ENCODE measurements around the gene GADD45A. TPM values are rescaled to one million over a fixed set of nuclear protein-coding genes. Genes with fewer than 3 reads are reported as not detected.

Gene GADD45A
- total RNA-seq, 1 donor from 2014 or later = 66.0 TPM

GRCh38 chr1:67676946-67677345 is 8.1 kb upstream of the GADD45A start:
- H3K27ac Mint-ChIP-seq = no peak overlapping the region
- H3K27me3 Mint-ChIP-seq = no peaks in the 10 kb centered on the region
- TF ChIP-seq, protein P1, sequence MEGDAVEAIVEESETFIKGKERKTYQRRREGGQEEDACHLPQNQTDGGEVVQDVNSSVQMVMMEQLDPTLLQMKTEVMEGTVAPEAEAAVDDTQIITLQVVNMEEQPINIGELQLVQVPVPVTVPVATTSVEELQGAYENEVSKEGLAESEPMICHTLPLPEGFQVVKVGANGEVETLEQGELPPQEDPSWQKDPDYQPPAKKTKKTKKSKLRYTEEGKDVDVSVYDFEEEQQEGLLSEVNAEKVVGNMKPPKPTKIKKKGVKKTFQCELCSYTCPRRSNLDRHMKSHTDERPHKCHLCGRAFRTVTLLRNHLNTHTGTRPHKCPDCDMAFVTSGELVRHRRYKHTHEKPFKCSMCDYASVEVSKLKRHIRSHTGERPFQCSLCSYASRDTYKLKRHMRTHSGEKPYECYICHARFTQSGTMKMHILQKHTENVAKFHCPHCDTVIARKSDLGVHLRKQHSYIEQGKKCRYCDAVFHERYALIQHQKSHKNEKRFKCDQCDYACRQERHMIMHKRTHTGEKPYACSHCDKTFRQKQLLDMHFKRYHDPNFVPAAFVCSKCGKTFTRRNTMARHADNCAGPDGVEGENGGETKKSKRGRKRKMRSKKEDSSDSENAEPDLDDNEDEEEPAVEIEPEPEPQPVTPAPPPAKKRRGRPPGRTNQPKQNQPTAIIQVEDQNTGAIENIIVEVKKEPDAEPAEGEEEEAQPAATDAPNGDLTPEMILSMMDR (conservative IDR thresholded peaks at IDR 0.05) = no peak
- H3K9me3 Mint-ChIP-seq = no peaks in the 10 kb centered on the region
- H3K36me3 Mint-ChIP-seq = no peaks in the 10 kb centered on the region
- no peak for DNase-seq (ENCODE audit: extremely low spot score, unreplicated experiment)
- no peak overlapping the region for H3K4me3 Mint-ChIP-seq
- peaks cover 14% of the 10 kb centered on the region for H3K4me1 Mint-ChIP-seq (ENCODE audit: unreplicated experiment)

DNA sequence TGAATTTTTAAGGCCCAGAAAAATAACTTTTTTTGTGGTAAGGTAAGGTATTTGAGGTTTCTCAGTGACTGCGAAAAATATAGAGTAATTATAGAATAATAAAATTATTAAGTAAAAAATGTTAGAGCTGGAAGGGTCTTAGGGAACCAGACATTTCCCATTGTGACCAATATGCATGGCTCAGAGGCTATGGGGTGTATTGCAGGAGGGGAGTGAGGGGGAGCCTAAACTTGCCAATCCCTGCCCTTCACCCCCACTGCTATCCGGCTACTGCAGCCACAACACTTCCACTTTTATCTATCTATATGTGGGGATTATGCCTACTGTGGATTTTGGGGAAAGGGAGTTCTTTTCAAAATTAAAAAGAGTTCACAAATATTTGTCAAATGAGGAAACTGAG is 7.6 kb upstream of the GADD45A start:
- DNase-seq (ENCODE audit: extremely low spot score, unreplicated experiment) = no peak
- Mint-ChIP-seq H3K36me3 (no peaks in the 10 kb centered on the region), H3K9me3 (no peaks in the 10 kb centered on the region), H3K4me1 (ENCODE audit: unreplicated experiment) (peaks cover 14% of the 10 kb centered on the region), H3K27me3 (no peaks in the 10 kb centered on the region), H3K27ac (no peak overlapping the region), H3K4me3 (no peak overlapping the region)
- TF ChIP-seq, protein P1 (conservative IDR thresholded peaks at IDR 0.05) = no peak

DNA sequence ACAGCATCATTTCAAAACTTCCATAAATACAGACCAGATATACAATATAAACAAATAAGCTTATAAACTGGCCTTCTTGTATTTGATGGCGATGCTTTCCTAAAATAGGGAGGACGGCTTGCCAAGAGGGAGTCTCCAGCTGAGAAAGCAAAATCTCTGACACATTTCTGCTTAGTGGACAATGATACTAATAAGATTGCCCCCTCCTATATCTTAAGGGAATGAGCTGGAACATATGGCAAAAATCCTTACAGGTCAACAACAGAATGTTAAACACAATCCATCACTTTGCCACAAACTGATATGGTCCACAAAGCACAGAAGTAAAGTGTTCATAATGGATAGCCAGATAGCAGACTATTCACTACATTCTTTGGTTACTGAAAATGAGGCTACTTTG is 7.1 kb upstream of the GADD45A start:
- DNase-seq (ENCODE audit: extremely low spot score, unreplicated experiment) = no peak
- no peak overlapping the region for H3K27ac Mint-ChIP-seq
- no peaks in the 10 kb centered on the region for H3K36me3 Mint-ChIP-seq
- H3K9me3 Mint-ChIP-seq = no peaks in the 10 kb centered on the region
- H3K27me3 Mint-ChIP-seq = no peaks in the 10 kb centered on the region
- no peak overlapping the region for H3K4me3 Mint-ChIP-seq
- H3K4me1 Mint-ChIP-seq (ENCODE audit: unreplicated experiment) = peaks cover 14% of the 10 kb centered on the region
- TF ChIP-seq, protein P1 (conservative IDR thresholded peaks at IDR 0.05) = no peak

DNA sequence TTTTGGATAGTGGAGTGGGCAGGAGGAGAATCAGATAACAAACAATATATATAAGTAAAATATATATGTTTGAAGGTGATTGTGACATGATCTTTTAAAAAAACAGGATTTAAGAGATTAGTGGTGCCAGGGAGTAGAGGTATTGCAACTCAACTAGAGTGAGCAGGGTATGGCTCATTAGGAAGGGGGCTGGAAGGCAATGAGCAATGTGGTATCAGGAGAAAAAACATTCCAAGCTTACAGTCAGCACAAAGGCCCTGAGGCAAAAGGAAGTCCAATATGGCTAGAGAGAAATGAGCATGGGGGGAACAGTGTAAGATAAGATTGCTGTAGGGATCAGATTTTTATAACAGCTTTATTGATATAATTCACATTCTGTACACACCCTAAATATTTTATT is 5.3 kb upstream of the GADD45A start:
- H3K27me3 Mint-ChIP-seq = no peaks in the 10 kb centered on the region
- no peak for DNase-seq (ENCODE audit: extremely low spot score, unreplicated experiment)
- H3K36me3 Mint-ChIP-seq = no peaks in the 10 kb centered on the region
- peaks cover 17% of the 10 kb centered on the region for H3K4me1 Mint-ChIP-seq (ENCODE audit: unreplicated experiment)
- H3K27ac Mint-ChIP-seq = no peak overlapping the region
- no peak overlapping the region for H3K4me3 Mint-ChIP-seq
- no peaks in the 10 kb centered on the region for H3K9me3 Mint-ChIP-seq
- TF ChIP-seq, protein P1 (conservative IDR thresholded peaks at IDR 0.05) = no peak

- peaks cover 3% of the 10 kb centered on the region for H3K36me3 Mint-ChIP-seq
- no peak overlapping the region for H3K4me3 Mint-ChIP-seq
- H3K27me3 Mint-ChIP-seq = no peaks in the 10 kb centered on the region
- no peak overlapping the region for H3K27ac Mint-ChIP-seq
- TF ChIP-seq, protein P1 (conservative IDR thresholded peaks at IDR 0.05) = no peak
- H3K9me3 Mint-ChIP-seq = no peaks in the 10 kb centered on the region
- no peak for DNase-seq (ENCODE audit: extremely low spot score, unreplicated experiment)
- peaks cover 14% of the 10 kb centered on the region for H3K4me1 Mint-ChIP-seq (ENCODE audit: unreplicated experiment)
Observed at GRCh38 chr1:67680486-67680885, 4.5 kb upstream of the GADD45A start.

DNA sequence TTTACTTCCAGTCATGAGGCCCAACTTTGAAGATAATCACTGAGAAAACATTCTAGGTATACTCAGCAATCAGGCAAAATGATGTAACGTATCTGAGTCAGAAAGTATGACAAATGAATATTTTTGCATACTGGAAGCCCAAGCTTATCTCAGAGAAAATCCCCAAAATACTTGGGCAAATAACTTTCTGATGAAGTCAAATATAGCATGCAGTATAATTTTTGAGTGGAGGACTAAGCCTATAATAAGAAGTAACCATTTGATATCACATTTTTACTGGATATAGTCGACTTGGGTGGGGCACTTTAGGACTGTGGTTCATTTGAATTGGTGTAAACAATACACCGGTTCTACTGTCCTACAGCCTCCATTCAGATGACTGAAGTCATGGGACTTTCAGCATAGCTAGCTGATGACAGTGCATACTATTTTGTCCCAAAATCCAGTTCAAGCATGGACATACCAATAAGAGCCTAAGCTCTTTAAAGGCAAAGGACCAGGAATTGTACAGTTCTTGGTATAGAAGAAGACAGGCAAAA is 2.3 kb upstream of the GADD45A start:
- H3K4me1 Mint-ChIP-seq (ENCODE audit: unreplicated experiment) = peaks cover 17% of the 10 kb centered on the region
- H3K4me3 Mint-ChIP-seq = peak overlapping the region; percentile 4
- no peak for DNase-seq (ENCODE audit: extremely low spot score, unreplicated experiment)
- H3K36me3 Mint-ChIP-seq = peaks cover 11% of the 10 kb centered on the region
- H3K9me3 Mint-ChIP-seq = no peaks in the 10 kb centered on the region
- H3K27ac Mint-ChIP-seq = peak overlapping the region; percentile 56
- no peaks in the 10 kb centered on the region for H3K27me3 Mint-ChIP-seq
- TF ChIP-seq, protein P1 (conservative IDR thresholded peaks at IDR 0.05) = no peak

Measured in type B pancreatic cell (in vitro differentiated cells).